Fibroblast of villous mesenchyme (primary cell): ENCODE data around the gene MST1. TPM values are rescaled to one million over a fixed set of nuclear protein-coding genes. Genes with fewer than 3 reads are reported as not detected.

Experiments used
- DNase-seq: peaks from one replicate; pipeline ENCODE4 v3.0.0-alpha.2; 2010; ENCODE audit warnings: low read depth
- H3K4me3 ChIP-seq: 2 replicates; pipeline ENCODE4 v1.5.1; 2011; ENCODE audit warnings: low read depth, mild to moderate bottlenecking, low read length
- total RNA-seq: library from RNA; depleted of rRNA; stranded (reverse); fragments of >200 nt; gene quantifications from 2 replicates; pipeline ENCODE4 v1.2.3, GENCODE V29; 2012
- TF ChIP-seq, protein P1 (sequence below): IDR thresholded peaks from 2 replicates; pipeline ENCODE4 v1.5.1; 2012; ENCODE audit warnings: low read depth, mild to moderate bottlenecking, low read length; ENCODE audit not compliant: insufficient read depth

MST1 gene
- total RNA-seq, 1 donor: 1.7 TPM

DNA sequence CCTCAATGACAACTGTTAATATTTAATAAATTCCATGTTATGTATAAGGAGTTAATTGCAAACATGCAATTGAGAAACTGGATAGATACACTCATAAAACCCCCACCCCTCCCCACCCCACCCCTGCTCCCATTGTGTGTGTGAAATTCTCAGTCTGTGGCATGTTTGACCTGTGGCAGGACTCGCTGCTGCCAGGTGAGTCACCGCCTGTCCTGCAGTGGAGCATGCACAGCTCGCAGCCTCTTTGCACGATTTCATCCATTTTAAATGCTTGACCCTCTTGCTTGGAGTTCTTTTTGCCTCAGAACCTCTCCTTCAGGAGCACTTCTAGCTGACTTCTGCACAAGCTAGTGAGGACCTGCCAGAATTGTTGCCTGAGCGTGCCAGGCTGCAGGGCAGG, 20.4 kb downstream of the MST1 start:
- H3K4me3 ChIP-seq: no peak overlapping the region
- TF ChIP-seq, protein P1, sequence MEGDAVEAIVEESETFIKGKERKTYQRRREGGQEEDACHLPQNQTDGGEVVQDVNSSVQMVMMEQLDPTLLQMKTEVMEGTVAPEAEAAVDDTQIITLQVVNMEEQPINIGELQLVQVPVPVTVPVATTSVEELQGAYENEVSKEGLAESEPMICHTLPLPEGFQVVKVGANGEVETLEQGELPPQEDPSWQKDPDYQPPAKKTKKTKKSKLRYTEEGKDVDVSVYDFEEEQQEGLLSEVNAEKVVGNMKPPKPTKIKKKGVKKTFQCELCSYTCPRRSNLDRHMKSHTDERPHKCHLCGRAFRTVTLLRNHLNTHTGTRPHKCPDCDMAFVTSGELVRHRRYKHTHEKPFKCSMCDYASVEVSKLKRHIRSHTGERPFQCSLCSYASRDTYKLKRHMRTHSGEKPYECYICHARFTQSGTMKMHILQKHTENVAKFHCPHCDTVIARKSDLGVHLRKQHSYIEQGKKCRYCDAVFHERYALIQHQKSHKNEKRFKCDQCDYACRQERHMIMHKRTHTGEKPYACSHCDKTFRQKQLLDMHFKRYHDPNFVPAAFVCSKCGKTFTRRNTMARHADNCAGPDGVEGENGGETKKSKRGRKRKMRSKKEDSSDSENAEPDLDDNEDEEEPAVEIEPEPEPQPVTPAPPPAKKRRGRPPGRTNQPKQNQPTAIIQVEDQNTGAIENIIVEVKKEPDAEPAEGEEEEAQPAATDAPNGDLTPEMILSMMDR: no peak
- DNase-seq: no peak

DNA sequence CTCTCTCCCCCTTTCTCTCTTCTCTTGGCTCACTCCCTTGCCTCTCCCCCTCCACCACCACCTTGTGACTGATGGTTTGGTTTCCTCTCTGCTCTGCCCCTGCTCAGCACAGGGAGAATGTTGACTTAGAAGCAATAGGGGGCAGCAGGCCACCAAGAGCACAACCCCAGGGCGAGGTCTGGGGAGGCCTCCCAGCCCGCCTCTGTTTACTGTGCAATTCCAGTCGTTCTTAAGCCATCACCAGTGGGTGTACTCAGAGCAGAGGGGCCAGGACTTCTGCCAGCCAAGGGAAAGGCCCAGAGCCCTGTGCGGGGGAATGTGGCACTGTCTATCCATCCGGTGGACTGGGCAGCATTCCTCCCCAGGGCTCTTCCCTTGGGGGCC, 20.9 kb downstream of the MST1 start:
- no peak for DNase-seq
- TF ChIP-seq, protein P1: no peak

DNA sequence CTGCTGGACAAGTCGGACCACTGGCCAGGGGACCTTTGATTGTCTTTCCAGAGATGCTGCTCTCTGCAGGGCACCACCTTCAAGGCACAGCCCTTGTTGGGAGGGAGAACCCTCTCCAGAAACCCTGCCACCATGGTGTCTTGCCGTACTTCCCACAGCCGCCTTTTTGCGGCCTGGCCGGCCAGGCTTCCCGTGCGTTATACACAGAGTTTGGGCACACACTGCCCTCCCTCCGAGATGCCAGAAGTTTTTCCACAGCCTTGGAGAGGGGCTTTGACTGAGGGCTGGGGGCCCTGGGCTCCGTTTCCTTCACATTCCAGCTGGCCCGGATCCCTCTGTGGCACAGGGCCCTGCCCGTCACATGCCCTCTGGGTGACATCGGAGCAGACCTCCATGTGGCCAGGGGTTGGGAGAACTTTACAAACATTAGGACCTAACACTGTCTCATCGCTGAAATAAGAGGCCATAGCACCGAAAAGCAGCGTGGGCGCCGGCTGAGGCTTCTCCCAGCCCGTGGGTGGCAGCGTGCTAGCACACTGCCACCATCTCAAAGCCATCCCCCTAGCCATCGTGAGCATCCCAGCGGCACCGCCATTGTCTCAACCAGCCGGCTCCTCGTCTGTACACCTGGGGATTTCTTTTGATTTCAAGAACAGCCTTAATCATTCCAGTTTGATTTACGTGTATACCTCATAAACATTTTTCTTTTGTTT, 21.4 kb downstream of the MST1 start:
- TF ChIP-seq, protein P1: no peak

More for the DNA sequence above, 20.9 kb downstream of the MST1 start:
- H3K4me3 ChIP-seq: no peak overlapping the region

DNA sequence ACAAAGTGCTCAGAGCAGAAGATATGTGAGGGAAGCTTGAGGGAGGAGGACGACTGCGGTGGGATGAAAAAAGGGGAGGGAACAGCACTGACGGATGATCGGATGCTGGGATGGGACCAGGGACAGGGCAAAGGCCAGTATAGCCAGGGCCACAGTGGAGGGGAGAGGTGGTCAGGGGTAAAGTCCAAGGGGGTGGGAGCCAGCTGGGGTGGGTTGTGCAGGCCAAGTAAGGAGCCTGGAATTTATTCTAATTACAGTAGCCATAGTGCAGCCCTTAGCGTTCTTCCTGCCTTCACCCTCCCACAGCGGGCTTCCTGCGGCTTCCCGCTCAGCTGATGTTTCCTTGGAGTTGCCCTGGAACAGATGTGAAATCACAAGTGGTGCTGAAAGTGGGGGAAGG, 22.7 kb downstream of the MST1 start:
- TF ChIP-seq, protein P1: no peak
- no peak overlapping the region for H3K4me3 ChIP-seq
- no peak for DNase-seq

More for the DNA sequence above, 21.4 kb downstream of the MST1 start:
- DNase-seq: no peak
- H3K4me3 ChIP-seq: no peak overlapping the region

DNA sequence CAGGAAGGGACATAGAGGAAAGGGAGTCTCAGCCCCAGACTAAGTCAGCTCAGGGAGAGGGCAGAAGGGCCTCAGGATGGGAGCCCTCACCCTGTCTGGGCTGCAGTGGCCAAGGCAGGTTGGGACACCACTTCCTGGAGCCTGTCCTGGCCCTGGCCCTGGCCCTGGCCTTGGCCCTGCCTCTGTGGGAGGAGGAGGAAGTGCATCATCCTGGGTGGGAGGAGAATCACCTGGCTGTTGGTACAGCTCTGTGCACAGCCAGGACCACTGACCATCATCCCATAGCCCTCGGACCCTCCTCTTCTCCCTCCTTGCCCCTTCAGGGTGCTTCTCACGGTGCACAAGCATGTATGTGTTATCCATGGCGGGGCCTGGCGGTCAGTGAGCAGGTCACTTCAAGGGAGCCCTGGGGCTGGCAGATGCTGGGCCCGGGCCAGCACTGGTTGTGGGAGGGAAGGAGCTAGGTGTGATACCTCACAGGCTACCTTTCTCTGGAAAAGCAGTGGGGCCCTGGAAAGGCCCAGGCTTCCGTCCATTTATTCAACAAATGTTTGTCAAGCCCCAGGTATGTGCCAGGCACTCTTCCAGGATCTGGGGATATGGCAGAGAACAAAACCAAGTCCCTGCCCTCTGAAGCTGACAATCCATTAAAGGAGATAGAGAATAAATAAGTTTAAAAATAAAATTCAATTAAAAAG, 23.3 kb downstream of the MST1 start:
- DNase-seq: no peak
- TF ChIP-seq, protein P1: no peak
- no peak overlapping the region for H3K4me3 ChIP-seq

DNA sequence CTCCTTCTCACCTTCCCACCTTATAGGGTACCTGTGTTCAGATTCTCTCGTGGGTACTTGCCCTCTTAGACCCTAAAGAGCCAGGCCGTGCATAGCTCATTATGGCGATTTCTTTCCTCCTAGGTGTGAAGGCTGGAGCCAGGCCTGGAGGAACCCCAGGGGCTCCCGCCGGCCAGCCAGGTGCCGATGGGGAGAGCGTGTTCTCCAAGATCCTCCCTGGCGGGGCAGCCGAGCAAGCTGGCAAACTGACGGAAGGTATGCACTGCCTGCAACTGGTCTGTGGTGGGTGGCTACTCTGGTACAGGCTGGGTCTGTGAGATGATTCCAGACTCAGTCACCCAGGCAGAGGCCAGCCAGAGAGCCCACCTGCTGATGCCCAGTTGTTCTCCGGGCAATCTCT, 25.0 kb downstream of the MST1 start:
- no peak for DNase-seq
- TF ChIP-seq, protein P1: no peak
- no peak overlapping the region for H3K4me3 ChIP-seq
